HepG2 (cell line): Measurements from ENCODE around the gene ENTPD7. TPM values are rescaled to one million over a fixed set of nuclear protein-coding genes. Genes with fewer than 3 reads are reported as not detected.

Experiments used
- ASH2L ChIP-seq: fragments of 300-600, 200-600 bp; sonication (generic); IDR thresholded peaks from 2 replicates; pipeline ENCODE4 v1.7.0; 2017; ENCODE audit warnings: low read depth, mild to moderate bottlenecking, moderate library complexity, mixed read lengths, low read length; ENCODE audit not compliant: insufficient read length
- BRD4 ChIP-seq: sonication (generic); formaldehyde crosslinking; IDR thresholded peaks from 2 replicates; pipeline ENCODE4 v1.4.0; 2020; ENCODE audit warnings: missing genetic modification reagents
- HIVEP1 ChIP-seq: sonication (generic); formaldehyde crosslinking; IDR thresholded peaks from 2 replicates; pipeline ENCODE4 v1.4.0; 2020; ENCODE audit warnings: mild to moderate bottlenecking, missing genetic modification reagents
- NONO ChIP-seq, 2 experiments: fragments of 450-650 bp in 1 of 2; sonication (generic) in 1 of 2; formaldehyde crosslinking in 1 of 2; IDR thresholded peaks in 1 of 2; conservative IDR thresholded peaks in 1 of 2; 2 replicates each; pipeline versions ENCODE4 v1.6.1 to v1.8.0; 2017 to 2022; ENCODE audit warnings: mild to moderate bottlenecking in 1 of 2, missing genetic modification reagents in 1 of 2, moderate library complexity in 1 of 2
- RAD21 ChIP-seq: fragments of 450-650 bp; formaldehyde crosslinking; IDR thresholded peaks from 2 replicates; pipeline ENCODE4 v1.5.0; 2020; ENCODE audit warnings: mild to moderate bottlenecking
- RXRA ChIP-seq: sonication (generic); formaldehyde crosslinking; IDR thresholded peaks from 2 replicates; pipeline ENCODE4 v1.5.1; 2020; ENCODE audit warnings: missing genetic modification reagents
- SAP130 ChIP-seq: IDR thresholded peaks from 2 replicates; pipeline ENCODE4 v1.6.1; 2016; ENCODE audit warnings: low read depth
- ZNF12 ChIP-seq: sonication (generic); formaldehyde crosslinking; IDR thresholded peaks from 2 replicates; pipeline ENCODE4 v1.5.0; 2020; ENCODE audit warnings: missing genetic modification reagents
- ZNF382 ChIP-seq: sonication (generic); formaldehyde crosslinking; IDR thresholded peaks from 2 replicates; pipeline ENCODE4 v1.5.0; 2020; ENCODE audit warnings: missing genetic modification reagents, mild to moderate bottlenecking, borderline replicate concordance
- ZNF75D ChIP-seq: sonication (generic); formaldehyde crosslinking; IDR thresholded peaks from 2 replicates; pipeline ENCODE4 v1.8.1; 2023; ENCODE audit warnings: missing genetic modification reagents, mild to moderate bottlenecking, borderline replicate concordance
- ZNF777 ChIP-seq: sonication (generic); formaldehyde crosslinking; IDR thresholded peaks from 2 replicates; pipeline ENCODE4 v1.4.0; 2020; ENCODE audit warnings: missing genetic modification reagents
- polyA plus RNA-seq, 8 experiments: library from polyadenylated mRNA; depleted of rRNA in 3 of 8; stranded (reverse) in 7 of 8; unstranded in 1 of 8; fragments of >200 nt; fragmentation: Illumina TruSeq in 4 of 8; extraction: Trizol in 4 of 8; gene quantifications; 2 replicates each; pipeline versions ENCODE4 v1.2.1 to v1.2.3, GENCODE V29; 2011 to 2016; ENCODE audit warnings: low read depth in 4 of 8, missing spikeins in 1 of 8, mixed read lengths in 1 of 8; ENCODE audit not compliant: insufficient read depth in 1 of 8
- total RNA-seq, 5 experiments: library from RNA; depleted of rRNA; stranded (reverse); fragments of >200 nt; fragmentation: Illumina TruSeq; extraction: Trizol; gene quantifications; 2 replicates each; pipeline ENCODE4 v1.2.3, GENCODE V29; 2016; ENCODE audit warnings: low read depth in 1 of 5
- TF ChIP-seq, protein P1 (sequence below): sonication (generic); formaldehyde crosslinking; IDR thresholded peaks from 2 replicates; pipeline ENCODE4 v1.4.0; 2020; ENCODE audit warnings: missing genetic modification reagents
- TF ChIP-seq, protein P2 (sequence below): fragments of 450-650 bp; IDR thresholded peaks from 2 replicates; pipeline ENCODE4 v1.6.1; 2016
- TF ChIP-seq, protein P3 (sequence below): sonication (generic); formaldehyde crosslinking; IDR thresholded peaks from 2 replicates; pipeline ENCODE4 v1.9.0; 2021; ENCODE audit warnings: missing genetic modification reagents, mild to moderate bottlenecking, borderline replicate concordance
- TF ChIP-seq, protein P4 (sequence below): sonication (generic); formaldehyde crosslinking; IDR thresholded peaks from 2 replicates; pipeline ENCODE4 v1.4.0; 2020; ENCODE audit warnings: mild to moderate bottlenecking, missing genetic modification reagents

ENTPD7 gene
- total and polyA plus RNA-seq, 2 of the 13 experiments (the other 11 are each of a cell fraction or from before 2014, with no cell fraction given) = 7.6 to 36.5 TPM

DNA sequence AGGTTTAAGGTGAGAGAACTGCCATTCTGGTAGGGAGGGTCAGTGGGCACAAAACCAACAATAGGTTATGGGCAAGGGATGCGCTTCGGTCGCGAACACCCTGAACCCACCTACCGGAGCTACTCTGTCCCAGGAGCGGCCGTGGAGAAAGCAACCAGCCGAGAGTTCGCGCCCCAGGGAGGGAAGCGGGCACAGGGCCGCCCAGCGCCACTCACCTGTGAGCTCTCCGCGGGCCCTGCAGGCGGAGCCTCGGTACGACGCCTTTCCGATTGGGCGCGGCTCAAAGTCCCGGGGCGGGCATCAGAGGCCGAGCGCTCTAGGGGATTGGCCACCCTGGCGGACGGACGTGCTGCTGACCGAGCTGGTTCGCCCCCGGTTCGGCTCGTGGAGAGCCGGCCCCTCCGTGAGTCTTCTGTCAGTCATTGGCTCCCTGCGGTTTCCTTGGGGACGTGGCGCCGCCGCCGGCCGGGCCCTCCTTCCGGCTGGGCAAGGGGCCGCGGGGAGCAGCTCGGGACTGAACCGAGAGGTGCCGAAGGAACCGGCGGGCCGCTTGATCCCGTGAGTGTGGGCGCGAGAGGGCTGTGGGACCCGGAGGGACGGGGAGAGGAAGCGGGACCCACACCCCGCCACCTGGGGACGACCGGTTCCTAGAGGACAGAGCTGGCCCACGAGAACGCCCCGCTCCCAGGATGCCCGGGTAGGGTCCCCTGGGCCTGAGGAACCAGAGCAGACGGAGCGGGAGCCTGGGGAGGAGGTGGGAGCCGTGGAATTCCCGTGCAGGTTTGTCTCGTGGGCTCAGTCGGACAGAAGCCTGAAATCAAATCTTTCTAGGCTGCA is at the start of gene ENTPD7 (continued):
- TF ChIP-seq, protein P1, sequence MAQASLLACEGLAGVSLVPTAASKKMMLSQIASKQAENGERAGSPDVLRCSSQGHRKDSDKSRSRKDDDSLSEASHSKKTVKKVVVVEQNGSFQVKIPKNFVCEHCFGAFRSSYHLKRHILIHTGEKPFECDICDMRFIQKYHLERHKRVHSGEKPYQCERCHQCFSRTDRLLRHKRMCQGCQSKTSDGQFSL (CRISPR knock-in tag) = no peak
- TF ChIP-seq ASH2L = peak; percentile 38
- no peak for TF ChIP-seq NONO (IDR thresholded peaks at IDR 0.05)
- TF ChIP-seq NONO (CRISPR knock-in tag; conservative IDR thresholded peaks at IDR 0.05) = 0 out of 2 replicates have a peak, but pooled peaks have one; percentile 39
- TF ChIP-seq, protein P2, sequence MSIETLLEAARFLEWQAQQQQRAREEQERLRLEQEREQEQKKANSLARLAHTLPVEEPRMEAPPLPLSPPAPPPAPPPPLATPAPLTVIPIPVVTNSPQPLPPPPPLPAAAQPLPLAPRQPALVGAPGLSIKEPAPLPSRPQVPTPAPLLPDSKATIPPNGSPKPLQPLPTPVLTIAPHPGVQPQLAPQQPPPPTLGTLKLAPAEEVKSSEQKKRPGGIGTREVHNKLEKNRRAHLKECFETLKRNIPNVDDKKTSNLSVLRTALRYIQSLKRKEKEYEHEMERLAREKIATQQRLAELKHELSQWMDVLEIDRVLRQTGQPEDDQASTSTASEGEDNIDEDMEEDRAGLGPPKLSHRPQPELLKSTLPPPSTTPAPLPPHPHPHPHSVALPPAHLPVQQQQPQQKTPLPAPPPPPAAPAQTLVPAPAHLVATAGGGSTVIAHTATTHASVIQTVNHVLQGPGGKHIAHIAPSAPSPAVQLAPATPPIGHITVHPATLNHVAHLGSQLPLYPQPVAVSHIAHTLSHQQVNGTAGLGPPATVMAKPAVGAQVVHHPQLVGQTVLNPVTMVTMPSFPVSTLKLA = peak; percentile 71
- TF ChIP-seq ZNF777 = peak; percentile 53; the same call in 1 of the 2 replicates
- peak; percentile 96 for TF ChIP-seq SAP130 (CRISPR knock-in tag)
- TF ChIP-seq ZNF12 (CRISPR knock-in tag) = no peak
- 0 out of 2 replicates have a peak, but pooled peaks have one; percentile 12 for TF ChIP-seq RXRA (CRISPR knock-in tag)
- peak; percentile 27 for TF ChIP-seq RAD21 (CRISPR knock-in tag)
- TF ChIP-seq, protein P3, sequence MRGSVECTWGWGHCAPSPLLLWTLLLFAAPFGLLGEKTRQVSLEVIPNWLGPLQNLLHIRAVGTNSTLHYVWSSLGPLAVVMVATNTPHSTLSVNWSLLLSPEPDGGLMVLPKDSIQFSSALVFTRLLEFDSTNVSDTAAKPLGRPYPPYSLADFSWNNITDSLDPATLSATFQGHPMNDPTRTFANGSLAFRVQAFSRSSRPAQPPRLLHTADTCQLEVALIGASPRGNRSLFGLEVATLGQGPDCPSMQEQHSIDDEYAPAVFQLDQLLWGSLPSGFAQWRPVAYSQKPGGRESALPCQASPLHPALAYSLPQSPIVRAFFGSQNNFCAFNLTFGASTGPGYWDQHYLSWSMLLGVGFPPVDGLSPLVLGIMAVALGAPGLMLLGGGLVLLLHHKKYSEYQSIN (CRISPR knock-in tag) = no peak
- no peak for TF ChIP-seq ZNF75D (CRISPR knock-in tag)
- TF ChIP-seq HIVEP1 (CRISPR knock-in tag) = peak; percentile 61; the same call in 1 of the 2 replicates
- TF ChIP-seq, protein P4, sequence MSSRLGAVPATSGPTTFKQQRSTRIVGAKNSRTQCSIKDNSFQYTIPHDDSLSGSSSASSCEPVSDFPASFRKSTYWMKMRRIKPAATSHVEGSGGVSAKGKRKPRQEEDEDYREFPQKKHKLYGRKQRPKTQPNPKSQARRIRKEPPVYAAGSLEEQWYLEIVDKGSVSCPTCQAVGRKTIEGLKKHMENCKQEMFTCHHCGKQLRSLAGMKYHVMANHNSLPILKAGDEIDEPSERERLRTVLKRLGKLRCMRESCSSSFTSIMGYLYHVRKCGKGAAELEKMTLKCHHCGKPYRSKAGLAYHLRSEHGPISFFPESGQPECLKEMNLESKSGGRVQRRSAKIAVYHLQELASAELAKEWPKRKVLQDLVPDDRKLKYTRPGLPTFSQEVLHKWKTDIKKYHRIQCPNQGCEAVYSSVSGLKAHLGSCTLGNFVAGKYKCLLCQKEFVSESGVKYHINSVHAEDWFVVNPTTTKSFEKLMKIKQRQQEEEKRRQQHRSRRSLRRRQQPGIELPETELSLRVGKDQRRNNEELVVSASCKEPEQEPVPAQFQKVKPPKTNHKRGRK = no peak
- TF ChIP-seq BRD4 (CRISPR knock-in tag) = 0 out of 2 replicates have a peak, but pooled peaks have one; percentile 49
- TF ChIP-seq ZNF382 = no peak
